ENCODE measurements around the gene SGF29.
"Not testable (repeated sequence)": the region's sequence is repeated elsewhere in the genome, so short reads cannot be mapped to it uniquely, and the experiment has no call there.

DNA sequence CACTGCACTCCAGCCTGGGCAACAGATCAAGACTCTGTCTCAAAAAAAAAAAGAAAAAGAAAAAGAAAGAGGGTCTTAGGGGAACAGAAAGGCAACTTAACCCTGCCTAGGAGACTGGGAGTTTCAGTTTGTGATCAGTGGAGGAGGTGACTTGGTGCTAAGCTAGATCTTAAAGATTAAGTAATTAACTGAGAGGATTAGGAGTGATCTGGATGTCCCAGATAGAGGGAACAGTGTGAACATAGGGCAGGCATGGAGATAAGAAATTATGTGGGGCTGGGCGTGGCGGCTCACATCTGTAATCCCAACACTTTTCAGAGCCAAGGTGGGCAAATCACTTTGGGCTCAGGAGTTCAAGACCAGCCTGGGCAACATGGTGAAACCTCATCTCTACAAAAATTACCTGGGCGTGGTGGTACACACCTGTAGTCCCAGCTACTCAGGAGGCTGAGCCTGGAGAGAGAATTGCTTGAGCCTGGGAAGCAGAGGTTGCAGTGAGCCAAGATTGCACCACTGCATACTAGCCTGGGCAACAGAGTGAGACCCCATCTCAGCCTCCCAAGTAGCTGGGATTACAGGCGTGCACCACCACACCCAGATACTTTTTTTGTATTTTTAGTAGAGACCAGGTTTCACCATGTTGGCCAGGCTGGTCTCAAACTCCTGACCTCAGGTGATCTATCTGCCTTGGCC is 12.7 kb downstream of the SGF29 start:
- TF ChIP-seq, protein P1, sequence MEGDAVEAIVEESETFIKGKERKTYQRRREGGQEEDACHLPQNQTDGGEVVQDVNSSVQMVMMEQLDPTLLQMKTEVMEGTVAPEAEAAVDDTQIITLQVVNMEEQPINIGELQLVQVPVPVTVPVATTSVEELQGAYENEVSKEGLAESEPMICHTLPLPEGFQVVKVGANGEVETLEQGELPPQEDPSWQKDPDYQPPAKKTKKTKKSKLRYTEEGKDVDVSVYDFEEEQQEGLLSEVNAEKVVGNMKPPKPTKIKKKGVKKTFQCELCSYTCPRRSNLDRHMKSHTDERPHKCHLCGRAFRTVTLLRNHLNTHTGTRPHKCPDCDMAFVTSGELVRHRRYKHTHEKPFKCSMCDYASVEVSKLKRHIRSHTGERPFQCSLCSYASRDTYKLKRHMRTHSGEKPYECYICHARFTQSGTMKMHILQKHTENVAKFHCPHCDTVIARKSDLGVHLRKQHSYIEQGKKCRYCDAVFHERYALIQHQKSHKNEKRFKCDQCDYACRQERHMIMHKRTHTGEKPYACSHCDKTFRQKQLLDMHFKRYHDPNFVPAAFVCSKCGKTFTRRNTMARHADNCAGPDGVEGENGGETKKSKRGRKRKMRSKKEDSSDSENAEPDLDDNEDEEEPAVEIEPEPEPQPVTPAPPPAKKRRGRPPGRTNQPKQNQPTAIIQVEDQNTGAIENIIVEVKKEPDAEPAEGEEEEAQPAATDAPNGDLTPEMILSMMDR (optimal IDR thresholded peaks at IDR 0.05 in 1 of 3, IDR thresholded peaks at IDR 0.05 in 1 of 3, conservative IDR thresholded peaks at IDR 0.05 in 1 of 3; ENCODE audit: extremely low read depth in 1 of 3, insufficient read depth in 2 of 3, low read length in 3 of 3): not testable (repeated sequence)
- not testable (repeated sequence) for TF ChIP-seq EZH2 (IDR thresholded peaks at IDR 0.05; ENCODE audit: low read length)
